GM18502 (cell line): Measurements from ENCODE around the gene TUBA8.
"Not testable (repeated sequence)": the region's sequence is repeated elsewhere in the genome, so short reads cannot be mapped to it uniquely, and the experiment has no call there.

Source experiments
- ATAC-seq: cut with Tn5 transposase; IDR thresholded peaks from one replicate; pipeline ENCODE4 v1.9.1; 2021; ENCODE audit warnings: mild to moderate bottlenecking; ENCODE audit not compliant: unreplicated experiment, poor library complexity

Gene TUBA8

DNA sequence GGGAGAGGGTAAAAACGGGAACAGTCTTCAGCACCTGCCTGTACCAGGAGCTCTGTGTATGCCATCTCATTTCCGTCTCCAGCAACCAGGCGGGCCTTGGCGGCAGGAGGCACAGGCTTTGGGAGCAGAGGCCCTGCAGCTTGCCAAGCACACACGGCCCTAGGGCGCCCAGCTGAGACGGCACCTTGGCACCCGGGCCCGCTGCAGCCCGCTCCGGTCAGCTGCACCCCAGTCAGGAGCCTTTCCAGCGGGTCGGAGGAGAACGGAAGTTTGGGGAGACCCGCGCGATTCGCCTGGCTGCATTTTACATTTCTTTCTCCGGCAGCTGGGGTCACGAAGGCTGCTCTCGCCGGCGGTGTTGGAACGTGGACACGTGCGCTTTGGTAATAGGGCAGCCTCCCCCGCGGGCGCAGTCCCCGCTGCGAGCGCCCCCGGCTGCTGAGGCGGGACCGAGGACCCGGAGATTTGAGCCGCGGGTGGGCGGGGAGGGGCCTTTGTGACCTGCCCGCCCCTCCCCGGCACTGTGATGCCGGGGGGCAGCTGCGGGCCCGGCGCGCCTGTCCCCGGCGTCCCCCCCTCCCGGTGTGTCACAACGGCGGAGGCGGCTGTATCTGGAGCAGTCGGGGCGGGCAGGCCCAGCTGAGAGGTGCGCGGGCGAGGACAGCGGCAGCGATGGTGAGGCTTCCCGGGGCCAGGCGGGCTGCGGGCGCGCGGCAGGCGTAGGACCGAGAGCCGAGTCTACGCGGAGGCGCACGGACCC lies at the start of gene TUBA8:
TUBA8 (plus strand) TSS at position 616 of the 760 bp plus-strand sequence; CDS start at position 673, 57 bp downstream.
- peak; percentile 46 for ATAC-seq

DNA sequence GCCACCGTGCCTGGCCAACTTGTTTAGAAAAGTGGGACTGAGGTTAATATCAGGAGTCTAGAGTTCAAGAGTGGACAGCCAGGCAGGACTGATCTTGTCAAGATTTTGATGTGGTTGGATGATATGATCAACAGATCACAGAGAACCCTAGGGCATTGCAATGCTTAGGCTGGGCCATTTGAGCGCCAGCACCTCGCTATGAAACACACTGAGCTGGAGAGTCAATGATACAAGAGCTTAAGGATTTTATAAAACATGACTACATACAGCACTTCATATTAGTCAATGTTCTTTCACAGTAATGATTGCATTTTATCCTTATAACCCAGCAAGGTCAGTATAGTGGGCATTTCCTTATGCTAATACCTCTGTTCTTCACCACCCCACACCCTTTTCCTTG lies 48.2 kb upstream of the TUBA8 start:
- ATAC-seq: no peak

DNA sequence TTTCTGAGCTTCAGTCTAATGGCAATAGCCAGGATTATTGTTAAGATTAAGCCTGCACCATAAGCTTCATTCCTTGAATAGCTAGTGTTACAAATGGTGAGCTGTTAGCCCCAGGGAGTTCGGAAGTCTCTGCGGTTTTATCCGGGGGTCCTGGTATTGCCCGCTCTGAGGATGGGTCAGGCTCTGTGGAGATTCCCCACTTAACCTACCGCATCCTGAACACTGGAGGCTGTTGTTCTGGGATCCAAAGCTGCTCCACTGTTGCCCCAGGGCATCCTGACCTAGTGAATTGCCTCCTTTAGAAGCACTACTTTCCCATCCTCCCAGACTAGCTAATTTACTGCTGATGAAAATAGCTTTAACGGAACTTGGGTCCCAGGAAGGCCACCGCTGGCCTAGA lies 47.3 kb upstream of the TUBA8 start:
- no peak for ATAC-seq

DNA sequence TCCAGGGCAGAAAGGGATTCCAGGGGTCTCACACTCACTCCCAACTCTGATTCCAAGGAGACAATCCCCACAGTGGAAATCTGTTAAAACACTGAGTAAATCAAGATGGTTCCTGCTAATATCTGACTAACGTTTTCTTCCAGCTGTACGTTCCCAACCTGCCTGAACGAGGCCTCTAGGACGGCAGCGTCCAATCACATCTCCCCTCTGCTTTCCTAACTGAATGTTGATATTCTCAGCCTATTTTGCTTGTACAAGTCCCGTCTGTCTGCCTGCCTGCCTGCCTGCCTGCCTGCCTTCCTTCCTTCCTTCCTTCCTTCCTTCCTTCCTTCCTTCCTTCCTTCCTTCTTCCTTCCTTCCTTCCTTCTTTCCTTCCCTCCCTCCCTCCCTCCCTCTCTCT lies 46.9 kb upstream of the TUBA8 start:
- ATAC-seq: not testable (repeated sequence)

DNA sequence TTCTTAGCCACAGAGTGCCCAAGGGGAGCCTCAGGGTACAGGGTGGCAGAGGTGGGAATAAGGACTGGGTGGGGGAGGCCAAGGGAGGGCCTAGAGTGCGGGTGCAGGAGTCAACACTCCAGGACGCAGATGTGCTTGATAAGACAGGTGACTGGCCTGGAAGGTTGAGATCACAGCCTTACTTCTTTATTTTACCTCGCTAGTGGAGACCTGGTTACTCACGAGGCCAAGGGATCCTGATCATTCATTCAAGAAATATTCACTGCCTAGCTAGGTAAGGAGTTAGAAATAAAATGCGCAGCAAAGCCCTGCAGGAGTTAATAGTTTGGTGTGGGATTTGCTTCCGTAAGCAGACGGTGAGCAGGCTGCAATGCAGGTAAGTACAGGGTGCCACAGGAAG lies 46.0 kb upstream of the TUBA8 start:
- ATAC-seq: no peak

DNA sequence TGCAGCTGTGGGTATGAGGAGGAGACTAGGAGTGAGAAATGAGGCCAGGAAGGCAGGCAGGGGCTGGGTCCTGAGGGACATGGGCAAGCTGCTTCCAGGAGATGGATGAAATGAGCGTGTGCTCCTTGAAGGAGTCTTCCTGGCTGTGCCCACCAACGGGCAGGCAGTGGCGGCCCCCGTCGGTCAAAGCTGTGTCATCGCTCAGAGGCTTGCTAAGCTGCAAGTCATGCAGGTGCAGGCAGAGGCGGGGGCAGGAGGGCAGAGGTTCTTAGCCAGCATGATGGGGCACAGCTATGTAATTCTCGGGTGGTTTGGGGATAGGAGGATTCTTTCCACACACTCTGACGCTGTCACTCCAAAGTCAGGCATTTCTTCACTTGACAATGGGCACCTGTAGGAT lies 45.4 kb upstream of the TUBA8 start:
- ATAC-seq: no peak

DNA sequence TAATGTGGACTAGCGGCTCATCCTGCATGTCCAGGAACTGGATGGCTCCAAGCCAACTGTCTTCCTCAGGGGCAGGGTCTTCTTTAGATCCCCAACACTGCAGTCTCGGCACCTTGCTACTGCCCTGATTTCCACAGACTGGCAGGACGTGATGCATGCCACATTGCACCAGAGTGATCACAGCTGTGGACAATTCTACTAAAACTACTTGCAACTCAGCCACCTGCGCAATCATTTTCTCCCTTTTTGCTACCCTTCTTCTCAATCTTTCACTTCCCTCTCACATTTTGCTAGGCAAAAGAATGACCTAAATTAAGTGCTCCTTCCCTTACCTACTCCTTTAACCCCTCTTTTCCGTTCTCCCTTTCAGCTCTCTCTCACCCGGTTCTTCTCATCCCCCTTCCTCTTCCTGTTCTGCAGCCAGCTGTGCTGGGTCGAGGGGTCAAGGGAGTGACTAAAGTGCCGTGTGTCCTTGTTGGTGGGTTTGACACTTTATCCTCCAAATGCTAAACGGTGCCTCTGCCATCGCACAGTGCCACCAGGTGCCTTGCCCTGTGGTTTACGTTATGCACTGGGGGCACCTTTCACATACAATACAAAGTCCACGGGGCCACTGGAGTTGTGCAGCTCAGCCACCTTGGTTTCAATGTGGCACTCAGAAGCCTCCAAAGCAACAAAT lies 44.3 kb upstream of the TUBA8 start:
- no peak for ATAC-seq

DNA sequence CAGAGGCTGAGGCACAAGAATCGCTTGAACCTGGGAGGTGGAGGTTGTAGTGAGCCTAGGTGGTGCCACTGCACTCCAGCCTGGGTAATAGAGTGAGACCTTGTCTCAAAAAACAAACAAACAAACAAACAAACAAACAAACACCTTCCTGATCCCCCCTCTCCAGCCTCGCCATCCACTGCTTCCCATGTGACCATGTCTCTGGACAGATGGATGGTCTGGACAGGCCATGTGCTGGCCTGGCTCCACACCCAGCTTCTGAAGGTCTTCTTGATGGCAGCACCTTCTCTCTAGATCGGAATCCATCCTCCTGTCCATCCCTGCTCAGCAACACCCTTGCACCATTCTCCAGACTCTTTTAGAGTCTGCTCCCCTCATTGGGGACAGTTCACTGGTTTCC lies 43.5 kb upstream of the TUBA8 start:
- ATAC-seq: no peak

DNA sequence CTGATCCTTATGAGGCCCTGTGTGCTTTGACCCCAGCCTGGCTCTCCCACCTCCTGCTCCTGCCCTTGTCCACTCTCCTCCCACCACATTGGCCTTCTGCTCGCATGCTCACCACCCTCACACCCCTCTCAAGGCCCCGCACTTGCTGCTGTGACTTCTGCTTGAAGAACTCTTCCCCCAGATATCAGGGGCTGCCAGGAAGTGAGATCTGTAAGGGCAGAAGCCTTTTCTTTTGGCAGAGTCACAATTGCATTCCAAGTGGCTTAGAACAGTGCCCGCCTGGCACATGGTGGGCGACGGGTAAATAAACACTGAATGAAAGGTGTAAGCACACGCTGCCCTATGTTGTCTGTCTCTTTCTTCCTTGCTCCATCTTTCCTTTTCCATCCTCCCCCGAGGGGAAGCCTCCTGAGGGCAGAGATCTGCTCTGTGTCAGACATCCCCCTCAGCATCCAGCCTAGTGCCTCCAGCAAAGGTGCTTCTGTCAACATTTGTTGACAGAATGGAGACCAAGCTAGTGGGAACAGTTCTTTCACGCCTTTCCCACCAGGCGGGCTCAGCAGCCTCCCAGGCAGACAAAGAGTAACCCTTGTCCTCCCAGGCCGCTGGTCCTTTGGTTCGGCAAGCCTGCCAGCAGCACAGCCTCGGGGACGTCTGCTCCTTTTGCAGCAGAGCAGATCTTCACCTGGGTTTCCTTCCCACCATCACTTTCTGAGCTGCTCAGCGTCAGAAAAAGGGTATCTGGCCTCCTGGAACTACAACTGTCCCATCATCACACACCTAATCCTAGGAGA lies 42.9 kb upstream of the TUBA8 start:
- no peak for ATAC-seq

DNA sequence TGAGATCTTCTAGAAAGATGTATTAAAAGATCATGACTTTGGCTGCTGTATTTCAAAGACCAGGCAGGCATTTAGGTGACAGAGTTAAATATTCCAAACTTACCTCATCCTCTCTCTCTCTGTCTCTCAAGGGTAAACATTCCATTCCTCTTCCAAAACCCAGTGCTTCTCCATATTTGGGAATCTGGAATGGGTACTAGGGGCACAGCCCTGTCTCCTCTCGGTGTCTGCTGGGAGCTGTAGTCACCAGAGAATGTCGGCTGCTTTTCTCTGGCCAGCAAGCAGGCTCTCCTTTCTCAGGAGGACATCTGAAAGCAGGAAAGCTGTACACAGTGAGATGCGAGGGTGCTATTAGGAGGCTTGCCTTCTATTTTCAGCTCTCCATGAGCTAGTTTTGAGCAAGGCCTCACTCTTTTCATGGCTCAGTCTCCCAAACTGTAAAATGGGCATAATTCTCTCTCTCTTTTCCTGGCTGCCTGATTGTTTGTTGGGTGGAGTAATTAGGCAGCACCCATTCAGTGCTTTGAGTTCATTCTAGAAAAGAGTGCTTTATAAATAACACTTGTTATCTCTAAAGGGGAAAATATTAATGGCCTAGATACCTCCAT lies 42.1 kb upstream of the TUBA8 start:
- ATAC-seq: no peak

DNA sequence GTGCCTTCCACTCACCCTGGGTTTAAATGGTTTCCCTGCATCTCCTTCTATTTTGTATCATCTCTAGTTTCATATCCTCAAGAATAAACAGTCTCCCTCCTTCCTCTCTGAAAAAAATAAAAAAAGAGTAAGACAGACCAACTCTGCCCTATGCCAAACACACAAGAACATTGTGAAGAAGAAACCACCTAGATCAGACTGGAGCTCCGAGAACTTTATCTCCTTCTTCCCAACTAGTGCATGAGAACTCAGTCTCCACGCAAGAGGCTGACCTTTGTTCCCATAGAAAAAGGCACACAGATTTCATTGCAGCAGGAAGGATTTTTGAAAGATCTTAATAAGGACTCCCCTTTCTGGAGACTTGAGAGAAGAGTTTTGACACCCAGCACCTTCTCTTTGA lies 41.6 kb upstream of the TUBA8 start:
- ATAC-seq: no peak

DNA sequence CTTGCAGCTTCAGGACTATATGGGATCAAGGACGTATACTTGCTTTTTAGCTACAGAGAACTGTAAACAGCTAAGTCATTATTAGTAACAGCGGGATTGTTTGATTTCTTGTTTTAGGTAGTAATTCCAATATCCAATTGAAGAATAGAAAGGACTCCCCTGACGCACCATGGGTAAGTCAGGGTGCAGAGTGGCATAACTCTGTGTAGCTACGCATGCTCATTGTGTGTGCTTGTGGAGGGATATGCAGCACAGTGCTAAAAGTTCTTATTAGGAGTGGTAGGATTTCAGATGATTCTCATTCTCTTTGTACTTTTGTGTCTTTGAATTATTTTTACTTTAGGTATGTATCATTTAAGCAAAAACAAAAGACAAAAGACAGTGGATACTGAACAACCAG lies 40.6 kb upstream of the TUBA8 start:
- ATAC-seq: no peak

DNA sequence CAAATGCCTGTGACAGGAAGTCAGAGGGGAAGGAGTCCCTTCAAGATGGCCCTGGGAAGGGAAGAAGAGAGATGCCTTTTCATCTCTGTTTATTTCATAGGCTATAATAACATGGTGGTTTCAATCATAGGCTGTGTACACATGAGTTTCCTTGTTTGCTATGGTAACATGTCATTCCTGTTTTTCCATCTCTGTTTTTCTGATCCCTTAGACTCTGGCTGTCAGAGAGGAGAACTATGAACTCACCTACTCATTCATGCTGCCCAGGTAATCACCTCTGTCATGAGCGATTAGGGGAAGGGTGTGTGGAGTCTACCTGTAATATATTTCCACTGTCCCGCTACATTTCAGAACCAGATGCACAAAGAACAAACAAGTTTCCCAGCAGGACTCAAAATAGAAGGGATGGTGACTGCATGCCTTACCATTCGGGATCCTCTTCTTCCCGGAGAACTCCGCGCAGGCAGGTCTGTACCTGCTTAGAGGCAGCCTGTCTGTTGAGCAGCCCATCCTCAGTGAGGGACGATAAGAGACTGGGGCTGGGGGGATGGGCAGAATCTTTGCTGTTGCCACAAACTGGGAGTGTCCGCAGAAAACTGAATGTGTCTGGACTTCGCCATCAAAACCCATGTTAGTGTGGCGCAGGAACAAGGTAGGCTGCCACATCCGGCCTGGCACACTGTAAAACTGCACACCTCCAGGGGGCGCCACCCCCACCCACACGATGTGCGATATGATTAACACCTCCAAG lies 39.9 kb upstream of the TUBA8 start:
- no peak for ATAC-seq

DNA sequence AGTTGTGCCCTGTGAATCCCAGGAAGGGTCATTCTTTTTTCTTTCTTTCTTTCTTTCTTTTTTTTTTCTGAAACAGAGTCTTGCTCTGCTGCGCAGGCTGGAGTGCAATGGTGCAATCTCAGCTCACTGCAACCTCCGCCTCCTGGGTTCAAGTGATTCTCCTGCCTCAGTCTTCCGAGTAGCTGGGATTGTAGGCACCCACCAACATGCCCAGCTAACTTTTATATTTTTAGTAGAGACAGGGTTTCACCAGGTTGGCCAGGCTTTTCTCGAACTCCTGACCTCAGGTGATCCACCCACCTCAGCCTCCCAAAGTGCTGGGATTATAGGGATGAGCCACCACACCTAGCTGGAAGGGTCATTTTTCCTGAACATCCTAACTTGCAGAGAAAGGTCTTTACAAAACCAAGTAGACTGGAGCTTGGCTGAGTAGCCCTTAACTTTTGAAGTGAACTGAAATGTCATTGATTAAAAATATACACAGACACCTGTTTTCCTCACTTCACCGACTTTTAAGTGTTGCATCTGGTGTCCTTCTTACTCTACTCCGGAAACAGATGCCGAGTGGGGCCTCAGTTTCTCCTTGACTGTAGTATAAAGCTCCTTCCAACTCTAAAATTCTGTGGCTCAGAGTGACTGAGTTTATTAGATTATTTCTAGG lies 39.2 kb upstream of the TUBA8 start:
- ATAC-seq: not testable (repeated sequence)

DNA sequence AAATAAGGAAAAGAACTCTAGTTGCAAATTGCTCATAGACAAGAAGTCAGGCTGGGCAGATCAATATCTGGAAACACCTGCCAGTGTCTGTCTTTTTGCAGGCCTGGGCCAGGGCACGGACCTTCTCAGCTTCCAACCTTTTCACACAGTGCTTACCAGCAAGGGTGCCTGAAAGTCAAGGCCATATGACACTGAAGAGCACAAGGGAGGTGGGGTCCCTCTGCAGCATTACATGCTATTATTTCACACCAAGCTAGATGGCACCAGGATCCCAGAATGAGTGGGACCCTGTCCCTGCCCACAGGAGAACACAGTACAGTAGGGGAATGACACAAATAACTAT lies 38.7 kb upstream of the TUBA8 start:
- ATAC-seq: no peak

DNA sequence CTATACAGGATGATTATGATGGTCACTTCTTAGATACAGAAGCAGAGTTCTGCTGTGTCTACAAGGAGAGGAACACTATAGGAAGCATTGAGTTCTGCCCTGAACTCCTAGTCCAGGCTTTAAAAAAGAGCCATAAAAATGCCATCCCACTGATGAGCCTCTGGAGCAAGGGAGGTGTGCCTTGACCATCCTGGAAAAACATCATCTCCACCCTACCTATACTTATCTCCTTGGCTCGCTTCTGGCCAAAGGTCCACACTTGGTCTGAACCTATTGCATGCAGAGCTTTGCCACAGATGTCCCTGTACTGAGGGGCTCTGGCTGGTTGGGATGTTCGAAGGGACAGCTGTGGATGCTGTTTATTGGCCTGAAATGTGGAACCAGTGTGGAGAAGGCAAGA lies 37.1 kb upstream of the TUBA8 start:
- no peak for ATAC-seq

DNA sequence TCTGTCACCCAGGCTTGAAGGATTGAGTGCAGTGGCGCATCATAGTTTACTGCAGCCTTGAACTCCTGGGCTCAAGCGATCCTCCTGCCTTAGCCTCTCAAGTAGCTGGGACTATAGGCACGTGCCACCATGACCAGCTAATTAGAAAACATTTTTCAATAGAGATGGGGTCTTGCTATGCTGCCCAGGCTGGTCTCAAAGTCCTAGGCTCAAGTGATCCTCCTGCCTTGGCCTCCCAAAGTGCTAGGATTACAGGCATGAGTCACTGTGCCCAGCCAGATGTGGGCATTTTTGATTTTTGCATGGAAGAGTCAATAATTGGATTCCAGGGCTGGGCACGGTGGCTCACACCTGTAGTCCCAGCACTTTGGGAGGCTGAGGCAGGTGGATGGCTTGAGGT lies 36.7 kb upstream of the TUBA8 start:
- ATAC-seq: not testable (repeated sequence)

DNA sequence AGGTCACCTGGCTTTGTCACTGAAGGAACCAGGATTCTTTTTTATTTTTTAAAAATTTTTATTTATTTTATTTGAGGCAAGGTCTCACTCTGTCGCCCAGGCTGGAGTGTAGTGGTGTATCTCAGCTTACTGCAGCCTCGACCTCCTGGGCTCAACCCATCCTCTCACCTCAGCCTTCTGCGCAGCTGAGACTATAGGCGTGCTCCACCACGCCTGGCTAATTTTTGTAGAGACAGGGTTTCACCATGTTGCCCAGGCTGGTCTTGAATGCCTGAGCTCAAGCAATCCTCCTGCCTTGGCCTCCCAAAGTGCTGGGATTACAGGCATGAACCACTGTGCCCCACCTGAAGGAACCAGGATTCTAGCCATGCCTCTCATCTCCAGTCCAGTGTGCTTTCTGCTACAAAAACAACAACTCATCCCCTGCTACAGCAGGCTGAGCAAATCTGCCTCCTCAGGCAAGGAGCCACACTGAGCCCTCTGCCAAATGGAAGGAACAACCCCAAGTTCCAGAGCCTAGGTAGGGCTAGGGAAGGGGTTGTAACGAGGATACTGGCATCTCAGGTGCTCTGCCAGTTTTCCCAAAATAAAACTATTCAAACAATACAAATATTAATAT lies 35.4 kb upstream of the TUBA8 start:
- ATAC-seq: no peak
